GM13977 (cell line): ENCODE results near the gene GPC5.

Experiments
- DNase-seq: peaks from one replicate; pipeline ENCODE4 v3.0.0; 2012; ENCODE audit warnings: low spot score
- CTCF ChIP-seq: IDR thresholded peaks from 2 replicates; pipeline ENCODE4 v1.5.1; 2012; ENCODE audit warnings: mild to moderate bottlenecking, control low read depth; ENCODE audit not compliant: insufficient read depth; ENCODE audit errors: extremely low read depth, missing control alignments
- in situ Hi-C: fragments of 300-500 bp; cut with MboI; formaldehyde crosslinking; loops from one replicate; pipeline ENCODE4 v1.12.0; 2022; ENCODE audit warnings: low sequenced_read_pairs, low pct_unique_long_range_greater_than_20kb, mixed read lengths, inconsistent platforms; ENCODE audit not compliant: unreplicated experiment

GPC5 gene

GRCh38 chr13:92303428-92303827 lies 905.0 kb downstream of the GPC5 start:
- no peak for TF ChIP-seq CTCF
- in situ Hi-C loops, result no loop called here
- no peak for DNase-seq

- no peak for DNase-seq
- in situ Hi-C loops, result no loop called here
- TF ChIP-seq CTCF, result no peak
Observed at GRCh38 chr13:92307752-92308151, 909.3 kb downstream of the GPC5 start.

GRCh38 chr13:92312823-92313222 lies 914.4 kb downstream of the GPC5 start:
- in situ Hi-C loops, result no loop called here
- no peak for DNase-seq
- no peak for TF ChIP-seq CTCF

GRCh38 chr13:92313382-92313781 lies 915.0 kb downstream of the GPC5 start:
- no peak for TF ChIP-seq CTCF
- in situ Hi-C loops, result no loop called here
- no peak for DNase-seq

- no peak for DNase-seq
- in situ Hi-C loops, result no loop called here
- no peak for TF ChIP-seq CTCF
Observed at GRCh38 chr13:92315265-92315664, 916.8 kb downstream of the GPC5 start.

- no peak for DNase-seq
- no peak for TF ChIP-seq CTCF
- in situ Hi-C loops, result no loop called here
Observed at GRCh38 chr13:92316030-92316429, 917.6 kb downstream of the GPC5 start.

- no peak for TF ChIP-seq CTCF
- in situ Hi-C loops, result no loop called here
- DNase-seq, result no peak
Observed at GRCh38 chr13:92317066-92317465, 918.6 kb downstream of the GPC5 start.
